Heart right ventricle (tissue), 16 donors: ENCODE data around the gene RGL4. TPM values are rescaled to one million over a fixed set of nuclear protein-coding genes. Genes with fewer than 3 reads are reported as not detected.

ENCODE experiments used
- ATAC-seq, 8 donors: fragments of 200-7000 bp; cut with Tn5 transposase; one replicate each; pipeline ENCODE4 v1.9.1; 2020; ENCODE audit warnings: mild to moderate bottlenecking in 8 of 8, moderate library complexity in 8 of 8, moderate number of reproducible peaks in 1 of 8
- DNase-seq, 2 donors: peaks; one replicate each; pipeline ENCODE4 v3.0.0-alpha.2; 2020
- H3K27ac ChIP-seq, 10 donors: fragments of 200-600 bp; sonication (generic) in 2 of 10; one replicate each; pipeline versions ENCODE4 v1.5.0 to v1.8.0; 2020 to 2022; ENCODE audit warnings: mild to moderate bottlenecking in 3 of 10
- H3K27me3 ChIP-seq, 7 donors: fragments of 200-600 bp; one replicate each; pipeline ENCODE4 v1.8.0; 2021 to 2022; ENCODE audit warnings: mild to moderate bottlenecking in 2 of 7
- H3K36me3 ChIP-seq, 9 donors: fragments of 200-600 bp; sonication (generic) in 1 of 9; one replicate each; pipeline versions ENCODE4 v1.5.0 to v1.8.0; 2020 to 2022; ENCODE audit warnings: mild to moderate bottlenecking in 2 of 9
- H3K4me1 ChIP-seq, 9 donors: fragments of 200-600 bp; sonication (generic) in 1 of 9; one replicate each; pipeline versions ENCODE4 v1.5.0 to v1.8.0; 2020 to 2022; ENCODE audit warnings: mild to moderate bottlenecking in 4 of 9
- H3K4me3 ChIP-seq, 10 donors: fragments of 200-600 bp; sonication (generic) in 2 of 10; one replicate each; pipeline versions ENCODE4 v1.5.0 to v1.8.0; 2020 to 2022; ENCODE audit warnings: mild to moderate bottlenecking in 7 of 10, moderate library complexity in 2 of 10
- H3K9me3 ChIP-seq, 11 donors: fragments of 200-600 bp in 10 of 11; sonication (generic) in 2 of 11; one replicate each; pipeline versions ENCODE4 v1.5.0 to v1.8.0; 2013 to 2022; ENCODE audit warnings: mild to moderate bottlenecking in 2 of 11, control low read depth in 1 of 11, moderate library complexity in 1 of 11
- CTCF ChIP-seq, 9 donors: fragments of 200-600 bp; sonication (generic) in 2 of 9; IDR thresholded peaks; one replicate each; pipeline versions ENCODE4 v1.5.0 to v1.8.0; 2021 to 2022; ENCODE audit warnings: antibody characterized with exemption in 9 of 9, mild to moderate bottlenecking in 5 of 9, moderate library complexity in 1 of 9
- WGBS, 2 donors: extraction: QIAGEN DNeasy Blood & Tissue Kit; methylation state at CpG; one replicate each; pipeline ENCODE4 v1.1.7; 2013; ENCODE audit warnings: inconsistent platforms in 1 of 2; 5-methylcytosine and 5-hydroxymethylcytosine counted together
- intact Hi-C, 10 donors: fragments of 100-400 bp; cut with DNase I; formaldehyde crosslinking; loops; one replicate each; pipeline versions ENCODE4 v1.11.1 to v1.14.2; 2022
- polyA plus RNA-seq, 2 donors: library from polyadenylated mRNA; stranded (reverse); fragments of 200-250 nt; gene quantifications; one replicate each; pipeline ENCODE4 v1.2.3, GENCODE V29; 2013
- total RNA-seq, 10 donors: library from RNA; stranded (reverse); fragmentation: NEBNext Ultra II Directional in 3 of 10; extraction: Animal tissue kit (Norgen Biotek cat#: 25700) in 3 of 10; gene quantifications; one replicate each; pipeline versions ENCODE4 v1.2.1 to v1.2.4, GENCODE V29; 2021 to 2023
- donor health status: Arrhythmogenic right ventricular cardiomyopathy.
- donor health status: ischemic (EF 13 %, LVEDD 7.1; RV severe dilation, severe dysfunction).
- donor health status: healthy with polysubstance abuse.
- donor health status: DM: no; HTN: yes; CAD: no.
- donor health status: DM: no; HTN: no; CAD: no.
- donor health status: ischemic (EF 25% LVEDD 6.9; RV normal size, moderate dysfunction).
- donor health status: ischemic (EF 25% LVEDD 5.7; RV mildly dilated, moderate dysfunction).
- donor health status: healthy.
- donor health status: DM: yes; HTN: yes; CAD: no.
- donor health status: Ischemic cardiomyopathy.
- donor health status: ischemic (EF 35%, LVEDD 5.7; RV mildly dilated, moderate dysfunction).
- donor health status: nonischemic (EF 11% LVEDD 7.7; RV severe dilation, severe dysfunction).
- donor health status: DM: yes; HTN: yes; CAD: no.
- donor health status: PGD.
- donor health status: ischemic (EF 29% LVEDD 5.4; RV normal size, mild dysfunction).
- donor health status: nonischemic (EF 23%, LVEDD 6.1; RV moderate dilation, normal function).

The RGL4 gene
- total and polyA plus RNA-seq, 12 donors = 0.23 to 1.6 (median 0.44) TPM; not detected in 8

- 76 to 90% methylated on average over 3 of the region's 3 CpGs for WGBS, 2 donors
- ATAC-seq = no peak
- peaks cover 0 to 28% (median 0%) of the 10 kb centered on the region in 9 donors for H3K4me1 ChIP-seq
- no peaks in the 10 kb centered on the region for H3K27me3 ChIP-seq
- peak overlapping the region in 2 of 10 donors; percentile 35 to 93 for H3K27ac ChIP-seq
- no peak overlapping the region for H3K4me3 ChIP-seq
- no peak for TF ChIP-seq CTCF (IDR thresholded peaks at IDR 0.05)
- no peak for DNase-seq
- intact Hi-C loops = no loop called here
- H3K36me3 ChIP-seq = peaks cover 0 to 57% (median 24%) of the 10 kb centered on the region in 9 donors
- no peaks in the 10 kb centered on the region for H3K9me3 ChIP-seq
Observed at GRCh38 chr22:23695141-23695540, 4.3 kb downstream of the RGL4 start.

GRCh38 chr22:23695571-23696325 is 4.9 kb downstream of the RGL4 start:
- ATAC-seq (no peak), DNase-seq (no peak)
- Histone ChIP-seq H3K27ac (peak overlapping the region in 2 of 10 donors; percentile 35 to 93), H3K36me3 (peaks cover 0 to 63% (median 24%) of the 10 kb centered on the region in 9 donors), H3K9me3 (no peaks in the 10 kb centered on the region), H3K4me1 (peaks cover 0 to 28% (median 0%) of the 10 kb centered on the region in 9 donors), H3K4me3 (no peak overlapping the region), H3K27me3 (no peaks in the 10 kb centered on the region)
- TF ChIP-seq CTCF (IDR thresholded peaks at IDR 0.05) = no peak
- intact Hi-C loops = no loop called here
- 90 to 94% methylated on average over 19 of the region's 19 CpGs for WGBS, 2 donors

- no peaks in the 10 kb centered on the region for H3K9me3 ChIP-seq
- peak overlapping the region in 1 of 10 donors; percentile 47 for H3K4me3 ChIP-seq
- ATAC-seq (peak; percentile 27 to 66 (median 54)), DNase-seq (no peak)
- no peak for TF ChIP-seq CTCF (IDR thresholded peaks at IDR 0.05)
- H3K4me1 ChIP-seq = peaks cover 0 to 28% (median 0%) of the 10 kb centered on the region in 9 donors
- 77 to 80% methylated on average over 13 of the region's 13 CpGs for WGBS, 2 donors
- peak overlapping the region in 2 of 10 donors; percentile 44 to 93 for H3K27ac ChIP-seq
- peaks cover 0 to 69% (median 21%) of the 10 kb centered on the region in 9 donors for H3K36me3 ChIP-seq
- intact Hi-C loops = no loop called here
- no peaks in the 10 kb centered on the region for H3K27me3 ChIP-seq
Observed at GRCh38 chr22:23696326-23696851, 5.6 kb downstream of the RGL4 start.

GRCh38 chr22:23697031-23697970 is 6.5 kb downstream of the RGL4 start:
- DNase-seq = no peak
- ATAC-seq = no peak
- WGBS, 2 donors = 89 to 93% methylated on average over 11 of the region's 11 CpGs
- Histone ChIP-seq H3K27ac (peak overlapping the region in 2 of 10 donors; percentile 44 to 93), H3K4me1 (peaks cover 0 to 28% (median 0%) of the 10 kb centered on the region in 9 donors), H3K36me3 (peaks cover 0 to 77% (median 21%) of the 10 kb centered on the region in 9 donors), H3K27me3 (no peaks in the 10 kb centered on the region), H3K9me3 (no peaks in the 10 kb centered on the region), H3K4me3 (peak overlapping the region in 1 of 10 donors; percentile 47)
- no peak for TF ChIP-seq CTCF (IDR thresholded peaks at IDR 0.05)
- intact Hi-C loops = no loop called here
